GM12872 (cell line): Measurements from ENCODE around the gene CREBBP.

Source experiments
- TF ChIP-seq, protein P1 (sequence below): IDR thresholded peaks from 3 replicates; pipeline ENCODE4 v1.5.1; 2011; ENCODE audit warnings: low read depth, mild to moderate bottlenecking, low read length, moderate library complexity; ENCODE audit not compliant: insufficient read depth

The CREBBP gene

GRCh38 chr16:3868556-3868955 lies 12.0 kb downstream of the CREBBP start:
- TF ChIP-seq, protein P1, sequence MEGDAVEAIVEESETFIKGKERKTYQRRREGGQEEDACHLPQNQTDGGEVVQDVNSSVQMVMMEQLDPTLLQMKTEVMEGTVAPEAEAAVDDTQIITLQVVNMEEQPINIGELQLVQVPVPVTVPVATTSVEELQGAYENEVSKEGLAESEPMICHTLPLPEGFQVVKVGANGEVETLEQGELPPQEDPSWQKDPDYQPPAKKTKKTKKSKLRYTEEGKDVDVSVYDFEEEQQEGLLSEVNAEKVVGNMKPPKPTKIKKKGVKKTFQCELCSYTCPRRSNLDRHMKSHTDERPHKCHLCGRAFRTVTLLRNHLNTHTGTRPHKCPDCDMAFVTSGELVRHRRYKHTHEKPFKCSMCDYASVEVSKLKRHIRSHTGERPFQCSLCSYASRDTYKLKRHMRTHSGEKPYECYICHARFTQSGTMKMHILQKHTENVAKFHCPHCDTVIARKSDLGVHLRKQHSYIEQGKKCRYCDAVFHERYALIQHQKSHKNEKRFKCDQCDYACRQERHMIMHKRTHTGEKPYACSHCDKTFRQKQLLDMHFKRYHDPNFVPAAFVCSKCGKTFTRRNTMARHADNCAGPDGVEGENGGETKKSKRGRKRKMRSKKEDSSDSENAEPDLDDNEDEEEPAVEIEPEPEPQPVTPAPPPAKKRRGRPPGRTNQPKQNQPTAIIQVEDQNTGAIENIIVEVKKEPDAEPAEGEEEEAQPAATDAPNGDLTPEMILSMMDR, result no peak

- TF ChIP-seq, protein P1, result no peak
Measured at GRCh38 chr16:3866703-3867431, 13.6 kb downstream of the CREBBP start.

DNA sequence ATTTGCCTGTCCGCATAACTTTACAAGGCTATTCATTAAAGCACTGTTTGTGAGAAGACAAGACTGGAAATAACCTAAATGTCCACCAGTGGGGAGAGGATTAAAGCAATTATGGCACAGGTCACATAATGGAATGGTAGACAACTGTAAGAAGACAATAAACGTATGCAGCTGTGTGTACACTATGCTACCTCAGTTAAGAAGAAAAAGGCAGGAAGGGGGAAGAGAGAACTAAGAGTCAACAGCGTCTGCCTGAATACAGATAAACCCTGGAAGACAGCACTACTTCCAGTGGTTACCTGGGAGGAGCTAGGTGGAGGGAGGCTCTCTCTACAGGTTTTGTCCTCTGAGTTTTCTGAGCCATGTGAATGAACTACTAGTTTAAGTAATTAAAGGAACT lies 15.3 kb downstream of the CREBBP start:
- TF ChIP-seq, protein P1, result no peak

DNA sequence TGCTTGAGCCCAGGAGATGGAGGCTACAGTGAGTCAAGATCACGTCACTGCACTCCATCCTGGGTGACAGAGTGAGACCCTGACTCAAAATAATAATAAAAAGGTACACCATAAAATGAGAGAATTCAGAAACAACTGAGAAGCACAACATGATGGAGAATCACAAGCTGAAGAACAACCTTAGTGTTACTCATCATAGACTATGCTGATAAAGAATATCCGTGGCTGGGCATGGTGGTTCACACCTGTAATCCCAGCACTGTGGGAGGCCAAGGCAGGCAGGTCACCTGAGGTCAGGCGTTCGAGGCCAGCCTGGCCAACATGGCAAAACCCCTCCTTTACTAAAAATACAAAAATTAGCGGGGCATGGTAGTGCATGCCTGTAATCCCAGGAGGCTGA lies 16.0 kb downstream of the CREBBP start:
- TF ChIP-seq, protein P1, result no peak

GRCh38 chr16:3863587-3863986 lies 16.9 kb downstream of the CREBBP start:
- TF ChIP-seq, protein P1, result 0 out of 3 replicates have a peak, but pooled peaks have one; percentile 12

DNA sequence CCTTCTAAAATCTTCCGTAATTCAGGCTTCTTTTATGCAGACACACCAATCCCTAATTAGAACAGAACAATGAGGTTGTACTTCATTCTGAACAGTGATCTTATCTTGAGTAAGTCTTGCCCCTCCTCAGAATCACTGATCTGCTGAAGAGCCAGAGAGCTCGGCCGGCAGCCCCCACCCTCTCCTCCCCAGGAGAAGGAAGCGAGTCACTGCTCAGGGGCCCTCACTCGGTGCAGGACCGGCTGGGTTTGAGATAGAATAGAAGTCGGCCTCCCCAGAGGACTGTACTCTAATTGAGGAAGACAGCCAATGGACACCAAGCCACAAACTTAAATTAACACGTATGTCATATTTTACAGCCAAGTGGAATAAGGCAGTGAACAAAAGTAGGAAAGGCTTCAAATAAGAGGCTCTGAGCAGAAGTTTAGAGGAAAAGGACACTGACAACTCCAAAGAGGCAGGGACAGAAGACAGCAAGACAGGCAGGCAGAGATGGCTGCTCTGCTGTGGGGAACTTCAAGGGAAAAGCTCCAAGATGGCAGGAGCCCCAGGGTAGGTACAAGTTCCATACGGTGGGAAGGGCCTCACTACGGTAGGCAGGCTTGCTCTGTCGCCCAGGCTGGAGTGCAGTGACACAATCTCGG lies 18.6 kb downstream of the CREBBP start:
- TF ChIP-seq, protein P1, result no peak

- TF ChIP-seq, protein P1, result no peak
Measured at GRCh38 chr16:3859889-3860288, 20.6 kb downstream of the CREBBP start.
